ENCODE data around the gene PRMT1.
A peak's percentile ranks its signal among the peaks of the same experiment; 100 is the strongest.

The PRMT1 gene

GRCh38 chr19:49658566-49659442 is 18.3 kb upstream of the PRMT1 start:
- DNase-seq (ENCODE audit: low read depth), result no peak
- TF ChIP-seq MYC (IDR thresholded peaks at IDR 0.05; ENCODE audit: low read depth, low read length), result no peak
- TF ChIP-seq MAX (IDR thresholded peaks at IDR 0.05; ENCODE audit: low read depth, low read length), result no peak
- TF ChIP-seq POLR2A (IDR thresholded peaks at IDR 0.05; ENCODE audit: extremely low read depth, insufficient read length), result no peak
- TF ChIP-seq, protein P1, sequence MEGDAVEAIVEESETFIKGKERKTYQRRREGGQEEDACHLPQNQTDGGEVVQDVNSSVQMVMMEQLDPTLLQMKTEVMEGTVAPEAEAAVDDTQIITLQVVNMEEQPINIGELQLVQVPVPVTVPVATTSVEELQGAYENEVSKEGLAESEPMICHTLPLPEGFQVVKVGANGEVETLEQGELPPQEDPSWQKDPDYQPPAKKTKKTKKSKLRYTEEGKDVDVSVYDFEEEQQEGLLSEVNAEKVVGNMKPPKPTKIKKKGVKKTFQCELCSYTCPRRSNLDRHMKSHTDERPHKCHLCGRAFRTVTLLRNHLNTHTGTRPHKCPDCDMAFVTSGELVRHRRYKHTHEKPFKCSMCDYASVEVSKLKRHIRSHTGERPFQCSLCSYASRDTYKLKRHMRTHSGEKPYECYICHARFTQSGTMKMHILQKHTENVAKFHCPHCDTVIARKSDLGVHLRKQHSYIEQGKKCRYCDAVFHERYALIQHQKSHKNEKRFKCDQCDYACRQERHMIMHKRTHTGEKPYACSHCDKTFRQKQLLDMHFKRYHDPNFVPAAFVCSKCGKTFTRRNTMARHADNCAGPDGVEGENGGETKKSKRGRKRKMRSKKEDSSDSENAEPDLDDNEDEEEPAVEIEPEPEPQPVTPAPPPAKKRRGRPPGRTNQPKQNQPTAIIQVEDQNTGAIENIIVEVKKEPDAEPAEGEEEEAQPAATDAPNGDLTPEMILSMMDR (IDR thresholded peaks at IDR 0.05; ENCODE audit: low read depth, low read length), result no peak

DNA sequence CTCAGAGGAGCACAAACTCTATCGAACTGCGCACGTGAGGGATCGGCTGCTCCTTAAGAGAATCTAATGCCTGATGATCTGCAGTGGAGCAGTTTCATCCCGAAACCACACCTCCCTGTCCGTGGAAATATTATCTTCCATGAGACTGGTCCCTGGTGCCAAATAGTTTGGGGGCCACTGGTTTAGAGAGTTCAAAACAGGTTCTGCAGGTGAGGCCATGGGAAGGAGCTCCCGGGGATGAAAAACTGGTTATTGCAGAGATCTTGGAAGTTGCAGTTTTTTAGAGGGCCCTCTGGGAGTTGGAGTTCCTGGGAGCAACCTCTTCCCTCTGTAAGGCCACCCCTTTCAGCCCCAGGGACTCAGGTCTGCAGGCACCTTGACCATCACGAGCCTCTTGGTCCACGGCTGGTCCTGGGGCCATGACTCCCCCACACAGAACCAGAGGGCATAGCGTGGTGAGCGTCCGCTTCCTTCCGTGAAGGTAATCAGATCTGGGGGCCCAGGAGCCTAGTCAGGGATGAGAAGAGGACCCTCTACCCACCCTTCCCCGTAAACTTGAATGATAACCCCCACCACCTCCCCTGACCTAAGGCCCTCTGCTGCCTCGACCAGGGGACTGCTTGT is 16.6 kb upstream of the PRMT1 start:
- DNase-seq (ENCODE audit: low read depth), result no peak
- no peak for TF ChIP-seq POLR2A (IDR thresholded peaks at IDR 0.05; ENCODE audit: extremely low read depth, insufficient read length)
- TF ChIP-seq, protein P1 (IDR thresholded peaks at IDR 0.05; ENCODE audit: low read depth, low read length), result no peak
- TF ChIP-seq MAX (IDR thresholded peaks at IDR 0.05; ENCODE audit: low read depth, low read length), result no peak
- TF ChIP-seq MYC (IDR thresholded peaks at IDR 0.05; ENCODE audit: low read depth, low read length), result no peak
- H3K4me3 ChIP-seq (ENCODE audit: low read depth, low read length), result no peak overlapping the region

More at GRCh38 chr19:49658566-49659442, 18.3 kb upstream of the PRMT1 start:
- H3K4me3 ChIP-seq (ENCODE audit: low read depth, low read length), result no peak overlapping the region

- TF ChIP-seq POLR2A (IDR thresholded peaks at IDR 0.05; ENCODE audit: extremely low read depth, insufficient read length) (no peak), MAX (IDR thresholded peaks at IDR 0.05; ENCODE audit: low read depth, low read length) (no peak)
- H3K4me3 ChIP-seq (ENCODE audit: low read depth, low read length), result no peak overlapping the region
- no peak for DNase-seq (ENCODE audit: low read depth)
Observed at GRCh38 chr19:49662011-49662410, 15.1 kb upstream of the PRMT1 start.

DNA sequence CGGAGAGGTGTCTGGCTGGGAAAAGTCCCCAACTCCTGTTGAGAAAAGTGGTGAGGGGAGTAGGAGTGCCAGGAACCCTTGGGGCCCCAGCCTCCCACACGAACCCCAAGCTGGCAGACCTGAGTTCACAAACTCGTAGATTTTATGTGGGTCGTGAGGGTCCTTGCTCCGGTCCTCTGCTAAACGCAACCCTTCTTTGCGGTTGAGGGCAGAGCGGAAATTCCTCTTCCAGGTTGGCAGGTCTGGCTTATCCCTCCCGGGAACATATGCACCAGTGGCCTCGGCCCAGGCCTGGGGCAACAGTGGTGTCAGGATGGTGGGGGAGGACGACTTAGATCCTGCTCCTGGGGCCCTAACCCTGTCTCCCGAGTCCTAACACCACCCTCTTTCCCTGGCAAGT is 13.8 kb upstream of the PRMT1 start:
- no peak for DNase-seq (ENCODE audit: low read depth)
- H3K4me3 ChIP-seq (ENCODE audit: low read depth, low read length), result no peak overlapping the region
- no peak for TF ChIP-seq MAX (IDR thresholded peaks at IDR 0.05; ENCODE audit: low read depth, low read length)
- TF ChIP-seq MYC (IDR thresholded peaks at IDR 0.05; ENCODE audit: low read depth, low read length), result no peak
- no peak for TF ChIP-seq POLR2A (IDR thresholded peaks at IDR 0.05; ENCODE audit: extremely low read depth, insufficient read length)
- TF ChIP-seq, protein P1 (IDR thresholded peaks at IDR 0.05; ENCODE audit: low read depth, low read length), result no peak

DNA sequence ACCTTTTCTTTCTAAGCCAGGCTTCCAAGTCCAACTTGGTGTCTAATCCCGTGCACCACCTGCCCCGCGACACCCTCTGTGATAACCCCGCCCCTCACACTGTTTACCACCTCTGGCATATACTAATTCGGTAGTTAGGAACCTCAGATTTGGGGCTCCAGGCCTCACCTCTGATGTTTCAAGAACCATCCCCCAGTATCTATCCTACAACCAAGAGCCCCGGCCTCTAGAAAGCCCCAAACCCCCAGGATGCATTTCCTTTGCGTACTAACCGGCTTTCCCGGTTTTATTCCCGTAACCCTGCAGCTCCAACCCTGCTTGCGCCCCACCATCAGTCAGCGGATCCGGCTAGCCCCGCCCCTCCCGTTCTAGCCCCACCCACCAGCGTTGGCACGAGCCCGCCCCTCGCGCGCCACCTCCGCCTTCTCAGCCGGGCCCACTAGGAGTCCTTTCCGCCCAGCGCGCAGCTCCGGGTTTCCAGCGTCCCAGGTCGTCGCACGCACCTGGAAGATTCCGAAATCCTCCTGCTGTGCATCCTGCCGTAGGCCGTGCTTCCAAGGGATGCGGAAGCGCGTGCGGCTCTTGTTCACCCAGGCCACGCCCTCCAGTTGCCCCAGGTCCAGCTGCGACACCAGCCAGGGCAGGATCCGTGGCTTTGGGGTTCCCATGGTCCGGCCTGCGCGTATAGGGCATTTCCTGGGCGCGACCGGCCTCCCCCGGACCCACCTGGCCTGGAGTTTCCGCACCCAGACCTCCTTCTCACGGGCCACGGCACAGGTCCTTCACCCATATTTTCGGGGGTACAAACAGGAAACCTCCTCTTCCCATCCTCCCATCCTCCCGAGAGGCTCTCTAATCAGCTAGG is 12.7 kb upstream of the PRMT1 start:
- H3K4me3 ChIP-seq (ENCODE audit: low read depth, low read length), result peak overlapping the region; percentile 76
- DNase-seq (ENCODE audit: low read depth), result peak; percentile 78

More for the DNA sequence above, 12.7 kb upstream of the PRMT1 start:
- peak; percentile 25; the same call in 1 of the 2 replicates for TF ChIP-seq MAX (IDR thresholded peaks at IDR 0.05; ENCODE audit: low read depth, low read length)
- TF ChIP-seq, protein P1 (IDR thresholded peaks at IDR 0.05; ENCODE audit: low read depth, low read length), result no peak
- TF ChIP-seq MYC (IDR thresholded peaks at IDR 0.05; ENCODE audit: low read depth, low read length), result no peak; the same call in 1 of the 2 replicates
- peak; percentile 50 for TF ChIP-seq POLR2A (IDR thresholded peaks at IDR 0.05; ENCODE audit: extremely low read depth, insufficient read length)
